Measurements from ENCODE around the gene GALNS.

DNA sequence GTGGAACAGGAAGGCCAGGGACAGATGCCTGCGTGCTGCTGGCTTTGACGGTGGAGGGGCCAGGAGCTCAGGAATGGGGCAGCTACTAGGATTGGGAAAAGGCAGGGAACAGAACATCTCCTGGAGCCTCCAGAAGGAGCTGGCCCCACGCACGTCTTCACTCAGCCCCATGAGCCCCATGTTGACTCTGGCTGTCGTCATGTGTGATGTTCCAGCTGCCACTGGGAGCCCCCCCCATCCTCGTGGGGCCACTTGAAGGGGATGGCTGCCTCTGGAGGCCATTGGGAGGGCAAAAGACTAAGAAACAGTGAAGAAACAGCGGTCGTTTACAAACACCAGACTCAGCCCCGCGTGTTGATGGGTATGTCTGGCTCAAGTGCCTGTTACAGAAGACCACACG is 26.5 kb downstream of the GALNS start:
- TF ChIP-seq POLR2A (IDR thresholded peaks at IDR 0.05; ENCODE audit: low read depth, low read length): no peak
- TF ChIP-seq, protein P1, sequence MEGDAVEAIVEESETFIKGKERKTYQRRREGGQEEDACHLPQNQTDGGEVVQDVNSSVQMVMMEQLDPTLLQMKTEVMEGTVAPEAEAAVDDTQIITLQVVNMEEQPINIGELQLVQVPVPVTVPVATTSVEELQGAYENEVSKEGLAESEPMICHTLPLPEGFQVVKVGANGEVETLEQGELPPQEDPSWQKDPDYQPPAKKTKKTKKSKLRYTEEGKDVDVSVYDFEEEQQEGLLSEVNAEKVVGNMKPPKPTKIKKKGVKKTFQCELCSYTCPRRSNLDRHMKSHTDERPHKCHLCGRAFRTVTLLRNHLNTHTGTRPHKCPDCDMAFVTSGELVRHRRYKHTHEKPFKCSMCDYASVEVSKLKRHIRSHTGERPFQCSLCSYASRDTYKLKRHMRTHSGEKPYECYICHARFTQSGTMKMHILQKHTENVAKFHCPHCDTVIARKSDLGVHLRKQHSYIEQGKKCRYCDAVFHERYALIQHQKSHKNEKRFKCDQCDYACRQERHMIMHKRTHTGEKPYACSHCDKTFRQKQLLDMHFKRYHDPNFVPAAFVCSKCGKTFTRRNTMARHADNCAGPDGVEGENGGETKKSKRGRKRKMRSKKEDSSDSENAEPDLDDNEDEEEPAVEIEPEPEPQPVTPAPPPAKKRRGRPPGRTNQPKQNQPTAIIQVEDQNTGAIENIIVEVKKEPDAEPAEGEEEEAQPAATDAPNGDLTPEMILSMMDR (conservative IDR thresholded peaks at IDR 0.05; ENCODE audit: low read depth, low read length): no peak
- TF ChIP-seq, protein P2, sequence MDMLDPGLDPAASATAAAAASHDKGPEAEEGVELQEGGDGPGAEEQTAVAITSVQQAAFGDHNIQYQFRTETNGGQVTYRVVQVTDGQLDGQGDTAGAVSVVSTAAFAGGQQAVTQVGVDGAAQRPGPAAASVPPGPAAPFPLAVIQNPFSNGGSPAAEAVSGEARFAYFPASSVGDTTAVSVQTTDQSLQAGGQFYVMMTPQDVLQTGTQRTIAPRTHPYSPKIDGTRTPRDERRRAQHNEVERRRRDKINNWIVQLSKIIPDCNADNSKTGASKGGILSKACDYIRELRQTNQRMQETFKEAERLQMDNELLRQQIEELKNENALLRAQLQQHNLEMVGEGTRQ (IDR thresholded peaks at IDR 0.05; ENCODE audit: low read depth, low read length): no peak
- TF ChIP-seq CEBPB (IDR thresholded peaks at IDR 0.05; ENCODE audit: low read depth, low read length): no peak
- no peak for TF ChIP-seq MAFK (IDR thresholded peaks at IDR 0.05; ENCODE audit: low read depth, low read length)
- TF ChIP-seq MXI1 (IDR thresholded peaks at IDR 0.05; ENCODE audit: borderline replicate concordance, low read depth, low read length): no peak
- no peak for TF ChIP-seq RFX5 (IDR thresholded peaks at IDR 0.05; ENCODE audit: low read depth, low read length)
- TF ChIP-seq FOS (IDR thresholded peaks at IDR 0.05; ENCODE audit: low read depth, low read length): no peak
- TF ChIP-seq BHLHE40 (IDR thresholded peaks at IDR 0.05; ENCODE audit: low read depth, low read length): no peak
- no peak for TF ChIP-seq SMC3 (IDR thresholded peaks at IDR 0.05; ENCODE audit: low read depth, low read length)
- TF ChIP-seq RAD21 (IDR thresholded peaks at IDR 0.05; ENCODE audit: low read length): no peak
- TF ChIP-seq CHD1 (IDR thresholded peaks at IDR 0.05; ENCODE audit: low read depth, low read length): no peak
- no peak for TF ChIP-seq RCOR1 (IDR thresholded peaks at IDR 0.05; ENCODE audit: insufficient replicate concordance, low read length)

Measured in IMR-90 (cell line).